IPS-18a (cell line): ENCODE results near the gene HCFC2.
A peak's percentile ranks its signal among the peaks of the same experiment; 100 is the strongest.
"Not testable (repeated sequence)": the region's sequence is repeated elsewhere in the genome, so short reads cannot be mapped to it uniquely, and the experiment has no call there.

ENCODE experiments used
- H3K27ac ChIP-seq: one replicate; pipeline ENCODE4 v1.5.1; 2013; ENCODE audit warnings: low read length
- H3K27me3 ChIP-seq: one replicate; pipeline ENCODE4 v1.6.1; 2013; ENCODE audit warnings: mild to moderate bottlenecking, low read length; ENCODE audit not compliant: control insufficient read depth, insufficient read depth
- H3K36me3 ChIP-seq: one replicate; pipeline ENCODE4 v1.6.1; 2013; ENCODE audit warnings: low read depth, low read length; ENCODE audit not compliant: control insufficient read depth
- H3K4me1 ChIP-seq: one replicate; pipeline ENCODE4 v1.6.1; 2013; ENCODE audit warnings: low read depth, low read length; ENCODE audit not compliant: control insufficient read depth
- H3K4me3 ChIP-seq: one replicate; pipeline ENCODE4 v1.5.1; 2013; ENCODE audit warnings: low read length
- H3K9ac ChIP-seq: one replicate; pipeline ENCODE4 v1.6.1; 2013; ENCODE audit warnings: mild to moderate bottlenecking, low read length, moderate library complexity
- H3K9me3 ChIP-seq: one replicate; pipeline ENCODE4 v1.6.1; 2013; ENCODE audit warnings: low read depth, low read length; ENCODE audit not compliant: control insufficient read depth

Gene HCFC2

GRCh38 chr12:104064031-104064841 lies at the start of gene HCFC2:
Gene HCFC2, plus strand, starts transcription at chr12:104064531. Its CDS starts 30 bp downstream, at chr12:104064561.
- no peak within 1 kb of the TSS for H3K27ac ChIP-seq
- no peaks in the 10 kb centered on the region for H3K9me3 ChIP-seq
- H3K9ac ChIP-seq: peak within 1 kb of the TSS; percentile 44
- no peaks in the 10 kb centered on the region for H3K36me3 ChIP-seq
- H3K4me3 ChIP-seq: peak within 1 kb of the TSS; percentile 86
- H3K27me3 ChIP-seq: peaks cover 22% of the 10 kb centered on the region
- H3K4me1 ChIP-seq: no peaks in the 10 kb centered on the region

- H3K4me1 ChIP-seq, H3K27ac ChIP-seq, H3K9me3 ChIP-seq, H3K9ac ChIP-seq, H3K36me3 ChIP-seq, H3K4me3 ChIP-seq, H3K27me3 ChIP-seq: not testable (repeated sequence)
Measured at GRCh38 chr12:104021862-104022261, 42.5 kb upstream of the HCFC2 start.

- Histone ChIP-seq H3K4me1 (no peaks in the 10 kb centered on the region), H3K4me3 (no peak overlapping the region), H3K36me3 (no peaks in the 10 kb centered on the region), H3K27ac (no peak overlapping the region), H3K9ac (no peak overlapping the region), H3K27me3 (no peaks in the 10 kb centered on the region), H3K9me3 (peaks cover 4% of the 10 kb centered on the region)
Measured at GRCh38 chr12:104022786-104023185, 41.5 kb upstream of the HCFC2 start.

GRCh38 chr12:104023710-104024109 lies 40.6 kb upstream of the HCFC2 start:
- H3K36me3 ChIP-seq: no peaks in the 10 kb centered on the region
- H3K27me3 ChIP-seq: no peaks in the 10 kb centered on the region
- H3K4me1 ChIP-seq: no peaks in the 10 kb centered on the region
- no peak overlapping the region for H3K9ac ChIP-seq
- no peak overlapping the region for H3K4me3 ChIP-seq
- peaks cover 4% of the 10 kb centered on the region for H3K9me3 ChIP-seq
- H3K27ac ChIP-seq: no peak overlapping the region

GRCh38 chr12:104024348-104024747 lies 40.0 kb upstream of the HCFC2 start:
- H3K9ac ChIP-seq: no peak overlapping the region
- no peaks in the 10 kb centered on the region for H3K27me3 ChIP-seq
- H3K27ac ChIP-seq: no peak overlapping the region
- no peaks in the 10 kb centered on the region for H3K36me3 ChIP-seq
- peaks cover 4% of the 10 kb centered on the region for H3K9me3 ChIP-seq
- no peak overlapping the region for H3K4me3 ChIP-seq
- no peaks in the 10 kb centered on the region for H3K4me1 ChIP-seq

- Histone ChIP-seq H3K4me1 (no peaks in the 10 kb centered on the region), H3K27ac (no peak overlapping the region), H3K36me3 (no peaks in the 10 kb centered on the region), H3K4me3 (no peak overlapping the region), H3K9me3 (peaks cover 4% of the 10 kb centered on the region), H3K9ac (no peak overlapping the region), H3K27me3 (no peaks in the 10 kb centered on the region)
Measured at GRCh38 chr12:104025771-104026170, 38.6 kb upstream of the HCFC2 start.

GRCh38 chr12:104026841-104027599 lies 37.3 kb upstream of the HCFC2 start:
- H3K27ac ChIP-seq: no peak overlapping the region
- H3K4me3 ChIP-seq: no peak overlapping the region
- H3K9me3 ChIP-seq: peaks cover 4% of the 10 kb centered on the region
- H3K27me3 ChIP-seq: no peaks in the 10 kb centered on the region
- no peaks in the 10 kb centered on the region for H3K4me1 ChIP-seq
- H3K36me3 ChIP-seq: no peaks in the 10 kb centered on the region
- no peak overlapping the region for H3K9ac ChIP-seq

- H3K27me3 ChIP-seq, H3K9ac ChIP-seq, H3K4me1 ChIP-seq, H3K36me3 ChIP-seq, H3K27ac ChIP-seq, H3K9me3 ChIP-seq, H3K4me3 ChIP-seq: not testable (repeated sequence)
Measured at GRCh38 chr12:104030596-104030995, 33.7 kb upstream of the HCFC2 start.

- H3K36me3 ChIP-seq, H3K27ac ChIP-seq, H3K9me3 ChIP-seq, H3K27me3 ChIP-seq, H3K4me1 ChIP-seq, H3K4me3 ChIP-seq, H3K9ac ChIP-seq: not testable (repeated sequence)
Measured at GRCh38 chr12:104036143-104036542, 28.2 kb upstream of the HCFC2 start.

- H3K4me3 ChIP-seq, H3K9ac ChIP-seq, H3K4me1 ChIP-seq, H3K9me3 ChIP-seq, H3K27ac ChIP-seq, H3K27me3 ChIP-seq, H3K36me3 ChIP-seq: not testable (repeated sequence)
Measured at GRCh38 chr12:104039769-104040168, 24.6 kb upstream of the HCFC2 start.

GRCh38 chr12:104042580-104042979 lies 21.8 kb upstream of the HCFC2 start:
- Histone ChIP-seq H3K9me3 (no peaks in the 10 kb centered on the region), H3K9ac (no peak overlapping the region), H3K27me3 (no peaks in the 10 kb centered on the region)

GRCh38 chr12:104044158-104044557 lies 20.2 kb upstream of the HCFC2 start:
- no peaks in the 10 kb centered on the region for H3K4me1 ChIP-seq
- no peak overlapping the region for H3K9ac ChIP-seq
- no peaks in the 10 kb centered on the region for H3K9me3 ChIP-seq
- H3K4me3 ChIP-seq: no peak overlapping the region
- no peaks in the 10 kb centered on the region for H3K36me3 ChIP-seq
- H3K27me3 ChIP-seq: peaks cover 14% of the 10 kb centered on the region
- H3K27ac ChIP-seq: no peak overlapping the region

More at GRCh38 chr12:104042580-104042979, 21.8 kb upstream of the HCFC2 start:
- Histone ChIP-seq H3K36me3 (no peaks in the 10 kb centered on the region), H3K4me1 (no peaks in the 10 kb centered on the region), H3K27ac (no peak overlapping the region), H3K4me3 (no peak overlapping the region)
